Endodermal cell (in vitro differentiated cells): ENCODE data around the gene CIAO2B. TPM values are rescaled to one million over a fixed set of nuclear protein-coding genes. Genes with fewer than 3 reads are reported as not detected.

ENCODE experiments used
- DNase-seq: peaks from one replicate; pipeline ENCODE4 v3.0.0-alpha.2; 2017
- H3K27ac ChIP-seq: 2 replicates; pipeline ENCODE4 v1.5.1; 2013; ENCODE audit warnings: mild to moderate bottlenecking, low read depth, low read length, moderate library complexity
- H3K27me3 ChIP-seq: 2 replicates; pipeline ENCODE4 v1.6.1; 2013; ENCODE audit warnings: mild to moderate bottlenecking, low read length, moderate library complexity; ENCODE audit not compliant: insufficient read depth, control insufficient read depth, poor library complexity, severe bottlenecking
- H3K36me3 ChIP-seq: 2 replicates; pipeline ENCODE4 v1.7.0; 2013; ENCODE audit warnings: mild to moderate bottlenecking, low read length, moderate library complexity; ENCODE audit not compliant: control insufficient read depth, insufficient read depth
- H3K4me1 ChIP-seq: one replicate; pipeline ENCODE4 v1.7.0; 2013; ENCODE audit warnings: low read length; ENCODE audit not compliant: control insufficient read depth, insufficient read depth
- H3K4me3 ChIP-seq: 2 replicates; pipeline ENCODE4 v1.5.1; 2013; ENCODE audit warnings: mild to moderate bottlenecking, low read length, moderate library complexity
- H3K9ac ChIP-seq: 2 replicates; pipeline ENCODE4 v1.6.1; 2013; ENCODE audit warnings: mild to moderate bottlenecking, low read length, moderate library complexity; ENCODE audit not compliant: poor library complexity, severe bottlenecking; ENCODE audit errors: extremely low read depth
- H3K9me3 ChIP-seq: 2 replicates; pipeline ENCODE4 v1.6.1; 2013; ENCODE audit warnings: mild to moderate bottlenecking, low read length, moderate library complexity; ENCODE audit not compliant: control insufficient read depth
- H3K27ac Mint-ChIP-seq: 2 replicates; pipeline ENCODE4 v1.8.0; 2020; ENCODE audit warnings: mixed read lengths
- H3K27me3 Mint-ChIP-seq: 2 replicates; pipeline ENCODE4 v1.8.0; 2021; ENCODE audit warnings: mild to moderate bottlenecking, mixed read lengths; ENCODE audit not compliant: insufficient read depth
- H3K36me3 Mint-ChIP-seq: 2 replicates; pipeline ENCODE4 v1.8.0; 2020; ENCODE audit warnings: low read depth, mixed read lengths
- H3K4me1 Mint-ChIP-seq: 2 replicates; pipeline ENCODE4 v1.8.0; 2020; ENCODE audit warnings: mixed read lengths
- H3K4me3 Mint-ChIP-seq: 2 replicates; pipeline ENCODE4 v1.8.0; 2020; ENCODE audit warnings: mild to moderate bottlenecking, moderate library complexity, mixed read lengths
- H3K9me3 Mint-ChIP-seq: 2 replicates; pipeline ENCODE4 v1.8.0; 2020; ENCODE audit warnings: mild to moderate bottlenecking, mixed read lengths
- CTCF ChIP-seq: fragments of 200-600 bp; sonication (generic); conservative IDR thresholded peaks from 2 replicates; pipeline ENCODE4 v1.5.0; 2021; ENCODE audit warnings: antibody characterized with exemption, mild to moderate bottlenecking
- WGBS, 2 experiments: methylation state at CpG; one replicate each; pipeline versions ENCODE4 v1.1.5 to v1.1.7; 2013; ENCODE audit warnings: missing lambda C conversion rate in 2 of 2, mixed read lengths in 1 of 2; ENCODE audit not compliant: insufficient coverage in 1 of 2, insufficient read length in 1 of 2; 5-methylcytosine and 5-hydroxymethylcytosine counted together
- long read RNA-seq, 4 experiments: library from polyadenylated mRNA in 2 of 4; library from RNA in 1 of 4; library from capped mRNA in 1 of 4; stranded (forward) in 3 of 4; unstranded in 1 of 4; transcript quantifications; one replicate each; pipeline ENCODE4 v2.0.0, GENCODE V29; 2020 to 2021; ENCODE audit warnings: inconsistent platforms in 1 of 4
- polyA plus RNA-seq, 2 experiments: library from polyadenylated mRNA; stranded (reverse); fragments of 50-300 nt; gene quantifications; one replicate each; pipeline ENCODE4 v1.2.3, GENCODE V29; 2013
- total RNA-seq, 2 donors: library from RNA; stranded (reverse); fragmentation: NEBNext Ultra II Directional in 1 of 2; extraction: Animal tissue kit (Norgen Biotek cat#: 25700) in 1 of 2; gene quantifications; 2 replicates in 1 of 2; 3 replicates in 1 of 2; pipeline ENCODE4 v1.2.1, GENCODE V29; 2021

Gene CIAO2B
- 10 to 100 TPM; 70.2 to 87.7 TPM for total RNA-seq
- 99.2 TPM for polyA plus RNA-seq (2013, experiment 1 of 2)
- polyA plus RNA-seq (2013, experiment 2 of 2), result 88.5 TPM
- long read RNA-seq, experiment 1, transcript CIAO2B-201 (5 exons, 676 nt), result major isoform, 38 of 45 reads
- long read RNA-seq, experiment 1, partial matches to known transcripts, result 1 of 45 reads
- long read RNA-seq, experiment 1, other reads (novel, unspliced or antisense), result 2 of 45 reads
- long read RNA-seq, experiment 2, transcript CIAO2B-203 (4 exons, 718 nt), result minor isoform, 5 of 81 reads
- long read RNA-seq, experiment 2, transcript CIAO2B-201 (5 exons, 676 nt), result major isoform, 74 of 81 reads
- long read RNA-seq, experiment 2, partial matches to known transcripts, result 1 of 81 reads
- long read RNA-seq, experiment 2, other reads (novel, unspliced or antisense), result 1 of 81 reads
- long read RNA-seq, experiment 3, transcript CIAO2B-201 (5 exons, 676 nt), result major isoform, 27 of 30 reads
- long read RNA-seq, experiment 3, partial matches to known transcripts, result 1 of 30 reads
- long read RNA-seq, experiment 3, other reads (novel, unspliced or antisense), result 1 of 30 reads
- long read RNA-seq, experiment 4, transcript CIAO2B-203 (4 exons, 718 nt), result major isoform, 18 of 34 reads
- long read RNA-seq, experiment 4, transcript CIAO2B-201 (5 exons, 676 nt), result minor isoform, 13 of 34 reads
- long read RNA-seq, experiment 4, partial matches to known transcripts, result 0 of 34 reads
- long read RNA-seq, experiment 4, other reads (novel, unspliced or antisense), result 3 of 34 reads

- peak within 1 kb of the TSS; percentile 91 for H3K27ac Mint-ChIP-seq
- TF ChIP-seq CTCF, result no peak
- Histone ChIP-seq H3K36me3 (peaks cover 19% of the 10 kb centered on the region), H3K9me3 (no peaks in the 10 kb centered on the region), H3K9ac (peak within 1 kb of the TSS; percentile 77), H3K27ac (peak within 1 kb of the TSS; percentile 44), H3K27me3 (no peaks in the 10 kb centered on the region), H3K4me3 (peak within 1 kb of the TSS; percentile 99), H3K4me1 (peaks cover 22% of the 10 kb centered on the region)
- peaks cover 8% of the 10 kb centered on the region for H3K27me3 Mint-ChIP-seq
- peaks cover 21% of the 10 kb centered on the region for H3K4me1 Mint-ChIP-seq
- H3K4me3 Mint-ChIP-seq, result peak within 1 kb of the TSS; percentile 98
- DNase-seq, result peak; percentile 90
- no peaks in the 10 kb centered on the region for H3K9me3 Mint-ChIP-seq
- 0 to 1% methylated on average over 43 to 76 of the region's 76 CpGs for WGBS, 2 experiments
- peaks cover 19% of the 10 kb centered on the region for H3K36me3 Mint-ChIP-seq
These were observed at the start of gene CIAO2B for GRCh38 chr16:66934138-66934838. CIAO2B (minus strand) TSS chr16:66934402; CDS start chr16:66934364, 38 bp downstream.

- no peaks in the 10 kb centered on the region for H3K9me3 ChIP-seq
- Mint-ChIP-seq H3K27me3 (peaks cover 7% of the 10 kb centered on the region), H3K9me3 (no peaks in the 10 kb centered on the region), H3K36me3 (no peaks in the 10 kb centered on the region), H3K4me1 (no peaks in the 10 kb centered on the region), H3K4me3 (no peak overlapping the region), H3K27ac (no peak overlapping the region)
- TF ChIP-seq CTCF, result no peak
- no peak overlapping the region for H3K27ac ChIP-seq
- H3K9ac ChIP-seq, result no peak overlapping the region
- DNase-seq, result no peak
- peaks cover 6% of the 10 kb centered on the region for H3K27me3 ChIP-seq
- 87 to 91% methylated on average over 3 to 5 of the region's 9 CpGs for WGBS, 2 experiments
- H3K4me1 ChIP-seq, result no peaks in the 10 kb centered on the region
- no peaks in the 10 kb centered on the region for H3K36me3 ChIP-seq
- no peak overlapping the region for H3K4me3 ChIP-seq
These were observed 48.8 kb upstream of the CIAO2B start for GRCh38 chr16:66983033-66983432.

- H3K36me3 Mint-ChIP-seq, result no peaks in the 10 kb centered on the region
- peaks cover 6% of the 10 kb centered on the region for H3K27me3 Mint-ChIP-seq
- no peaks in the 10 kb centered on the region for H3K9me3 ChIP-seq
- no peaks in the 10 kb centered on the region for H3K36me3 ChIP-seq
- H3K4me3 Mint-ChIP-seq, result no peak overlapping the region
- DNase-seq, result no peak
- H3K4me1 Mint-ChIP-seq, result no peaks in the 10 kb centered on the region
- no peak for TF ChIP-seq CTCF
- no peak overlapping the region for H3K27ac Mint-ChIP-seq
- H3K4me3 ChIP-seq, result no peak overlapping the region
- H3K9ac ChIP-seq, result no peak overlapping the region
- no peak overlapping the region for H3K27ac ChIP-seq
- WGBS, 2 experiments, result 86 to 89% methylated on average over 10 to 16 of the region's 16 CpGs
- H3K27me3 ChIP-seq, result peaks cover 6% of the 10 kb centered on the region
- no peaks in the 10 kb centered on the region for H3K4me1 ChIP-seq
- peaks cover 9% of the 10 kb centered on the region for H3K9me3 Mint-ChIP-seq
These were observed 45.0 kb upstream of the CIAO2B start for GRCh38 chr16:66979011-66979717.
